Smooth muscle cell (in vitro differentiated cells): ENCODE measurements around the gene THSD4. TPM values are rescaled to one million over a fixed set of nuclear protein-coding genes. Genes with fewer than 3 reads are reported as not detected.

Experiments used
- DNase-seq: peaks from one replicate; lab custom pipeline; 2025; ENCODE audit not compliant: unreplicated experiment; lab: John Stamatoyannopoulos, UW
- H2AFZ ChIP-seq: fragments of 200-600 bp; sonication (generic); 2 replicates; pipeline ENCODE4 v1.6.0; 2016; ENCODE audit warnings: antibody characterized with exemption, low read depth, mild to moderate bottlenecking
- H3F3A ChIP-seq: fragments of 200-600 bp; sonication (generic); 2 replicates; pipeline ENCODE4 v1.6.0; 2017; ENCODE audit warnings: antibody characterized with exemption, low read depth
- H3K27ac ChIP-seq: fragments of 200-600 bp; sonication (generic); 2 replicates; pipeline ENCODE4 v1.5.1; 2016; ENCODE audit warnings: low read depth, mild to moderate bottlenecking
- H3K27me3 ChIP-seq: fragments of 200-600 bp; sonication (generic); 2 replicates; pipeline ENCODE4 v1.6.1; 2016; ENCODE audit warnings: low read depth, mild to moderate bottlenecking
- H3K36me3 ChIP-seq: fragments of 200-600 bp; sonication (generic); 2 replicates; pipeline ENCODE4 v1.5.1; 2016; ENCODE audit warnings: low read depth
- H3K4me1 ChIP-seq: fragments of 200-600 bp; sonication (generic); 2 replicates; pipeline ENCODE4 v1.5.1; 2016; ENCODE audit warnings: low read depth
- H3K4me2 ChIP-seq: fragments of 200-600 bp; sonication (generic); 2 replicates; pipeline ENCODE4 v1.6.0; 2016; ENCODE audit warnings: mild to moderate bottlenecking
- H3K4me3 ChIP-seq: fragments of 200-600 bp; sonication (generic); 2 replicates; pipeline ENCODE4 v1.5.1; 2016; ENCODE audit warnings: mild to moderate bottlenecking
- H3K79me2 ChIP-seq: fragments of 200-600 bp; sonication (generic); 2 replicates; pipeline ENCODE4 v1.6.0; 2016; ENCODE audit warnings: low read depth, mild to moderate bottlenecking
- H3K9ac ChIP-seq: fragments of 200-600 bp; sonication (generic); 2 replicates; pipeline ENCODE4 v1.6.0; 2016; ENCODE audit warnings: low read depth
- H3K9me3 ChIP-seq: fragments of 200-600 bp; sonication (generic); replicated peaks from 2 replicates; pipeline ENCODE4 v1.5.1; 2016; ENCODE audit warnings: low read depth
- H4K20me1 ChIP-seq: fragments of 200-600 bp; sonication (generic); 2 replicates; pipeline ENCODE4 v1.6.0; 2016; ENCODE audit warnings: low read depth
- CTCF ChIP-seq: fragments of 200-600 bp; sonication (generic); IDR thresholded peaks from 2 replicates; pipeline ENCODE4 v1.5.1; 2017; ENCODE audit warnings: borderline replicate concordance, mild to moderate bottlenecking, antibody characterized with exemption; ENCODE audit not compliant: insufficient read depth, poor library complexity, severe bottlenecking
- WGBS: methylation state at CpG from one replicate; pipeline ENCODE4 v1.1.7; 2016; ENCODE audit warnings: low lambda C conversion rate; 5-methylcytosine and 5-hydroxymethylcytosine counted together
- polyA plus RNA-seq: library from polyadenylated mRNA; unstranded; fragments of >200 nt; fragmentation: Nextera tagmentation; extraction: Ambion mirVana; gene quantifications from 2 replicates; pipeline ENCODE4 v1.2.1, GENCODE V29; 2016
- total RNA-seq: library from RNA; depleted of rRNA; stranded (reverse); fragments of >200 nt; gene quantifications from 2 replicates; pipeline ENCODE4 v1.2.3, GENCODE V29; 2014

The THSD4 gene
- total and polyA plus RNA-seq, 2 experiments from 2014 or later = 2.5 to 4.1 TPM

GRCh38 chr15:71279757-71280141 lies 164.5 kb downstream of the THSD4 start:
- no peaks in the 10 kb centered on the region for H3F3A ChIP-seq
- H3K79me2 ChIP-seq = no peaks in the 10 kb centered on the region
- no peak overlapping the region for H3K4me3 ChIP-seq
- WGBS = 94% methylated on average over 4 of the region's 4 CpGs
- no peak overlapping the region for H3K9ac ChIP-seq
- H2AFZ ChIP-seq = no peak overlapping the region
- peaks cover 12% of the 10 kb centered on the region for H3K4me1 ChIP-seq
- no peaks in the 10 kb centered on the region for H4K20me1 ChIP-seq
- H3K27ac ChIP-seq = no peak overlapping the region
- no peak for TF ChIP-seq CTCF
- no peaks in the 10 kb centered on the region for H3K27me3 ChIP-seq
- no peaks in the 10 kb centered on the region for H3K36me3 ChIP-seq
- H3K4me2 ChIP-seq = no peak overlapping the region
- H3K9me3 ChIP-seq = no peaks in the 10 kb centered on the region
- DNase-seq = no peak

DNA sequence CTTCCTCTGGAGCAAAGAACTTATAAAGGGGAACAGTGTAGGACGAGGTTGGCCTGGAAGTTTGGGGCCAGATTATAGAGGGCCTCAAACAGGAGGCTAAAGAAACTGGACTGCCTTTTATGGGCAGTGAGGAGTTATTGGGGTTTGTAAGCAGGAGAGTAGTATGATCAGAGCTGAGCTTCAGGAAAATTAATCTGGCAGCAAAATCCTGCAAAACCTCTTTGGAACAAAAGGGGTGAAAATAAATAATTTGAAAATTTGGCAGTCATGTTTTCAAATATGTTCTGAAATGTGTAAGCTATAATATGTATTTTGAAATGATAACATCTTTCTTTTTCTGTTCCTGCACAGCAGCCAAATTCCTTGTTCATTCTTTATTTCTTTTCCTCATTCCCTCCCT lies 164.9 kb downstream of the THSD4 start:
- Histone ChIP-seq H3K4me3 (no peak overlapping the region), H2AFZ (no peak overlapping the region), H3K9me3 (no peaks in the 10 kb centered on the region), H3K27ac (no peak overlapping the region), H3F3A (no peaks in the 10 kb centered on the region), H3K36me3 (no peaks in the 10 kb centered on the region), H3K27me3 (no peaks in the 10 kb centered on the region), H3K4me2 (no peak overlapping the region), H3K9ac (no peak overlapping the region), H3K79me2 (no peaks in the 10 kb centered on the region), H4K20me1 (no peaks in the 10 kb centered on the region), H3K4me1 (peaks cover 11% of the 10 kb centered on the region)
- no peak for TF ChIP-seq CTCF
- no peak for DNase-seq
- WGBS = 100% methylated on average over 1 of the region's 1 CpG

DNA sequence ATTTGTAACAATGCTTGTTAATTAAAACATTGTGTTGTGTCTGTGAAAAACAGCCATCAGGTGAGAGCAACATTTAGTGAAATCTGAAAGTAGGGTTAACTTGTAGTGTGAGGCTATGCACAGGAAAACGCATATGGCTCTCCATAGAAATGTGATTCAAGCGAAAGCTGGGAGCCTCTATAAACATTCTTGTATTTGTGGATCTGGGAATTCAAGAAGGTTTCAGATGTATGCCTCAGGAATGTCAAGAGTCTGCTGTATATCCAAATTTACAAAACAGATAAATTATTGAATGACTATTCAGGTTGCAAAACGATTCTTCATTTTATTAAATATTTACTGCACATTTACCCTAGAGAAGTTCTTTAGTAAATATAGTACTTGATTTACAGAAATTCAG lies 166.0 kb downstream of the THSD4 start:
- DNase-seq = no peak
- Histone ChIP-seq H3F3A (no peaks in the 10 kb centered on the region), H3K4me1 (peaks cover under 1% of the 10 kb centered on the region), H3K27me3 (no peaks in the 10 kb centered on the region), H3K36me3 (no peaks in the 10 kb centered on the region), H4K20me1 (no peaks in the 10 kb centered on the region), H3K79me2 (no peaks in the 10 kb centered on the region), H3K4me3 (no peak overlapping the region), H3K27ac (no peak overlapping the region), H3K9ac (no peak overlapping the region), H3K4me2 (peak overlapping the region; percentile 13), H3K9me3 (no peaks in the 10 kb centered on the region), H2AFZ (no peak overlapping the region)
- TF ChIP-seq CTCF = no peak
- WGBS = 83% methylated on average over 3 of the region's 3 CpGs

GRCh38 chr15:71282076-71282475 lies 166.8 kb downstream of the THSD4 start:
- no peaks in the 10 kb centered on the region for H3F3A ChIP-seq
- peak overlapping the region; percentile 48 for H3K4me2 ChIP-seq
- H3K9me3 ChIP-seq = no peaks in the 10 kb centered on the region
- TF ChIP-seq CTCF = no peak
- H3K27ac ChIP-seq = no peak overlapping the region
- H3K79me2 ChIP-seq = no peaks in the 10 kb centered on the region
- WGBS = 21% methylated on average over 3 of the region's 3 CpGs
- no peaks in the 10 kb centered on the region for H3K36me3 ChIP-seq
- H3K4me1 ChIP-seq = no peaks in the 10 kb centered on the region
- H3K9ac ChIP-seq = no peak overlapping the region
- H3K4me3 ChIP-seq = no peak overlapping the region
- H2AFZ ChIP-seq = no peak overlapping the region
- no peaks in the 10 kb centered on the region for H4K20me1 ChIP-seq
- DNase-seq = no peak
- H3K27me3 ChIP-seq = no peaks in the 10 kb centered on the region
